ENCODE data around the gene CFP.
"Not testable (repeated sequence)": the region's sequence is repeated elsewhere in the genome, so short reads cannot be mapped to it uniquely, and the experiment has no call there.

Gene CFP

GRCh38 chrX:47610511-47610910, 19.2 kb downstream of the CFP start:
- no peaks in the 10 kb centered on the region for H3K27me3 ChIP-seq (ENCODE audit: control insufficient read depth in 1 of 2, insufficient read depth in 2 of 2, low read length in 2 of 2)
- no peaks in the 10 kb centered on the region for H3K4me1 ChIP-seq (ENCODE audit: control insufficient read depth in 1 of 2, insufficient read depth in 2 of 2, low read length in 2 of 2)
- H3K36me3 ChIP-seq (ENCODE audit: control insufficient read depth in 1 of 2, insufficient read depth in 2 of 2, low read length in 2 of 2), result no peaks in the 10 kb centered on the region
- no peak overlapping the region for H3K9ac ChIP-seq (ENCODE audit: low read depth in 1 of 2, low read length in 2 of 2)
- no peak overlapping the region for H3K27ac ChIP-seq (ENCODE audit: low read depth, low read length)
- H3K4me3 ChIP-seq (ENCODE audit: low read depth in 1 of 2, low read length in 2 of 2), result no peak overlapping the region
- no peaks in the 10 kb centered on the region for H3K9me3 ChIP-seq (ENCODE audit: control insufficient read depth in 1 of 2, low read length in 2 of 2)

DNA sequence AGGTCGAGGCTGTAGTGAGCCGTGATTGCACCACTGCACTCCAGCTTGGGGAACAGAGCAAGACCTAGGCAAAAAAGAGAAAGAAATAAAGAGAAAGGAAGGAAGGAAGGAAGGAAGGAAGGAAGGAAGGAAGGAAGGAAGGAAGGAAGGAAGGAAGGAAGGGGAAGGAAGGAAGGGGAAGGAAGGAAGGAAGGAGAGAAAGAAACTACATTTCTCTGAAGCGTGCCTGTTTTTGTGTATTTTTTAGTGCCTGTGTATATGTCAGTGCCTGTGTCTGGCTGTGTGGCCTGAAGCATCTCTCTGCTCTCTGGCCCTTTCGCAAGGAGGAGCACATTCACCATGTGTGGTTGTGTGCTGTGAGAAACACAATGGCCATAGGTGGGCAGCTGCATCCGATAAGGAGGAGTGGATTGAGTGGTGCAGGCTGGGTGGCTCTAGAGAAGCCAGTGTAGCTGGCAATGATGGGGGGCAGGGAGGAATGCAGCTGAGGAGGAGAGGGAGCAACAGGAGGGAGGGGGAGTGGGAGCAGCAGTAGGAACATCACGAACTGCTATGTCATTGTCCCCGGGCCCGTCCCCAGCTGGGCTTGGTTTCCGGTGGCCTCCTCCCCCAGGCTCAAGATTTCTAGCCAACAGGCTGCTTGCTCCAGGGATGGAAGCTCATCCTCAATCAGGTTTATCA, 21.5 kb downstream of the CFP start:
- Histone ChIP-seq H3K27me3 (ENCODE audit: control insufficient read depth in 1 of 2, insufficient read depth in 2 of 2, low read length in 2 of 2) (no peaks in the 10 kb centered on the region), H3K27ac (ENCODE audit: low read depth, low read length) (no peak overlapping the region), H3K36me3 (ENCODE audit: control insufficient read depth in 1 of 2, insufficient read depth in 2 of 2, low read length in 2 of 2) (no peaks in the 10 kb centered on the region), H3K9ac (ENCODE audit: low read depth in 1 of 2, low read length in 2 of 2) (no peak overlapping the region), H3K9me3 (ENCODE audit: control insufficient read depth in 1 of 2, low read length in 2 of 2) (no peaks in the 10 kb centered on the region), H3K4me1 (ENCODE audit: control insufficient read depth in 1 of 2, insufficient read depth in 2 of 2, low read length in 2 of 2) (no peaks in the 10 kb centered on the region), H3K4me3 (ENCODE audit: low read depth in 1 of 2, low read length in 2 of 2) (no peak overlapping the region)

- H3K27ac ChIP-seq (ENCODE audit: low read depth, low read length), result no peak overlapping the region
- no peaks in the 10 kb centered on the region for H3K4me1 ChIP-seq (ENCODE audit: control insufficient read depth in 1 of 2, insufficient read depth in 2 of 2, low read length in 2 of 2)
- H3K27me3 ChIP-seq (ENCODE audit: control insufficient read depth in 1 of 2, insufficient read depth in 2 of 2, low read length in 2 of 2), result no peaks in the 10 kb centered on the region
- H3K9me3 ChIP-seq (ENCODE audit: control insufficient read depth in 1 of 2, low read length in 2 of 2), result no peaks in the 10 kb centered on the region
- H3K4me3 ChIP-seq (ENCODE audit: low read depth in 1 of 2, low read length in 2 of 2), result no peak overlapping the region
- no peaks in the 10 kb centered on the region for H3K36me3 ChIP-seq (ENCODE audit: control insufficient read depth in 1 of 2, insufficient read depth in 2 of 2, low read length in 2 of 2)
- H3K9ac ChIP-seq (ENCODE audit: low read depth in 1 of 2, low read length in 2 of 2), result no peak overlapping the region
Observed at GRCh38 chrX:47607091-47607490, 22.6 kb downstream of the CFP start.

DNA sequence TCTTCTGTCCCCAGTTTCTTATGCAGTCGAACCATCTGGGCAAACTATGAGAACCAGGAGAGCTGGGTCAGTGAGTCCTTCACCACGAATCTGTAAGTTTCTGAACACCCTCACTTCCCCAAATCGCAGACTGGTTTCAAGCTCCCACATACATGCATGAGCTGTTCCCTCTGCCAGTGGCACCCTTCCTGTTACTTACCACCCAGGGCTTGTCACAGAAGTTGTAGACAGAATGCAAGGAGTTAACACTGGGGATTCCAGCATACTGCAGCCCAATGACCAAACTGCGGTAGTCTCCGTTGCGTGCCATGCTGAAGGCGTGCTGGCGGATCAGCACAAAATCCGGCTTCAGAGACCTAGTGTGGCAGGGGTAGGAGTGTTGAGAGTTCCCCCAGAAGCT, 24.7 kb downstream of the CFP start:
- no peaks in the 10 kb centered on the region for H3K27me3 ChIP-seq (ENCODE audit: control insufficient read depth in 1 of 2, insufficient read depth in 2 of 2, low read length in 2 of 2)
- H3K9me3 ChIP-seq (ENCODE audit: control insufficient read depth in 1 of 2, low read length in 2 of 2), result no peaks in the 10 kb centered on the region
- no peaks in the 10 kb centered on the region for H3K36me3 ChIP-seq (ENCODE audit: control insufficient read depth in 1 of 2, insufficient read depth in 2 of 2, low read length in 2 of 2)
- H3K4me3 ChIP-seq (ENCODE audit: low read depth in 1 of 2, low read length in 2 of 2), result no peak overlapping the region
- no peak overlapping the region for H3K9ac ChIP-seq (ENCODE audit: low read depth in 1 of 2, low read length in 2 of 2)
- H3K27ac ChIP-seq (ENCODE audit: low read depth, low read length), result no peak overlapping the region
- H3K4me1 ChIP-seq (ENCODE audit: control insufficient read depth in 1 of 2, insufficient read depth in 2 of 2, low read length in 2 of 2), result no peaks in the 10 kb centered on the region

DNA sequence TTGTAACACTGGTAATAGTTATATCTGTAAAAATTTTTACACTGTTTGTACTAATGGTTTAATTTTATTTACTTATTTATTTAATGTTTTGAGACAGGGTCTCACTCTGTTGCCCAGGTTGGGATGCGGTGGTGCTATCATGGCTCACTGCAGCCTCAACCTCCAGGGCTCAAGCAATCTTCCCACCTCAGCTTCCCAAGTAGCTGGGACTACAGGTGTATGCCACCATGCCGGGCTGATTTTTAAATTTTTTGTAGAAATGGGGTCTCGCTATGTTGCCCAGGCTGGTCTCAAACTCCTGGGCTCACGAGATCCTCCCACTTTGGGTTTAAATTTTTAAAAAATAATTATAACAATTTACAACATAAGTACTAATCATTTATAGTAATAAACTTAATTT, 26.6 kb downstream of the CFP start:
- not testable (repeated sequence) for H3K9ac ChIP-seq (ENCODE audit: low read depth in 1 of 2, low read length in 2 of 2); H3K9me3 ChIP-seq (ENCODE audit: control insufficient read depth in 1 of 2, low read length in 2 of 2); H3K4me1 ChIP-seq (ENCODE audit: control insufficient read depth in 1 of 2, insufficient read depth in 2 of 2, low read length in 2 of 2); H3K27ac ChIP-seq (ENCODE audit: low read depth, low read length); H3K27me3 ChIP-seq (ENCODE audit: control insufficient read depth in 1 of 2, insufficient read depth in 2 of 2, low read length in 2 of 2); H3K4me3 ChIP-seq (ENCODE audit: low read depth in 1 of 2, low read length in 2 of 2); H3K36me3 ChIP-seq (ENCODE audit: control insufficient read depth in 1 of 2, insufficient read depth in 2 of 2, low read length in 2 of 2)

DNA sequence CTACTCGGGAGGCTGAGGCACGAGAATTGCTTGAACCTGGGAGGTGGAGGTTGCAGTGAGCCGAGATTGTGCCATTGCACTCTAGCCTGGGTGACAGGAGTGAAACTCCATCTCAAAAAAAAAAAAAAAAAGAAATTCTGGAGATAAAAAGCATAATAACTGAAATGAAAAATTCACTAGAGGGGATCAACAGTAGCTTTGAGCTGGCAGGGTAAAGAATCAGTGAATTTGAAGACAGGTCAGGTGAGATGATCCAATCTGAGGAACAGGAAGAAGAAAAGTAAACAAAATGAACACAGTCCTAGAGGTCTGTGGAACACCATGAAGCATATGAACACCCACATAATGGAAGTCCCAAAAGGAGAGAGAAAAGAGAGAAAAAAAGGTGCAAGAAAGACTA, 32.5 kb downstream of the CFP start:
- H3K9ac ChIP-seq (ENCODE audit: low read depth in 1 of 2, low read length in 2 of 2), result no peak overlapping the region
- H3K36me3 ChIP-seq (ENCODE audit: control insufficient read depth in 1 of 2, insufficient read depth in 2 of 2, low read length in 2 of 2), result no peaks in the 10 kb centered on the region
- no peaks in the 10 kb centered on the region for H3K9me3 ChIP-seq (ENCODE audit: control insufficient read depth in 1 of 2, low read length in 2 of 2)
- H3K4me1 ChIP-seq (ENCODE audit: control insufficient read depth in 1 of 2, insufficient read depth in 2 of 2, low read length in 2 of 2), result no peaks in the 10 kb centered on the region
- H3K4me3 ChIP-seq (ENCODE audit: low read depth in 1 of 2, low read length in 2 of 2), result no peak overlapping the region
- no peaks in the 10 kb centered on the region for H3K27me3 ChIP-seq (ENCODE audit: control insufficient read depth in 1 of 2, insufficient read depth in 2 of 2, low read length in 2 of 2)
- H3K27ac ChIP-seq (ENCODE audit: low read depth, low read length), result no peak overlapping the region

DNA sequence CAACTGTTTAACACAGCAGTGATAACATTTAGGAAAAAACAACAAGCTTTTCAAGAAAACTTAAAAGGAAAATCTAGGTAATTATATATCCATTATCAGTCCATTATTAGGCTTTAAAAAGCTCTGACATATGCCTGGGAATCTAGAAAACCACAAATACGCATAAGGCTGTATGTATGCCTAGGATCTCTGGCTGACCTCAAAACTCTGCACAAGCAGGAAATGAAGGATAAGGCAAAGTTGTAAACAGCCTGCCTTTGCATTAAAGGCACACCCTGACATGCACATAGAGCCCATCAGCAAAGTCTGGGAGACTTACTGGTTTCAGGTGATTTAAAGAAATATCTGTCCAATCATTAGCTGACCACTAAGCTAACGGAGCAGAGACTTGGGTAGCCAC, 33.5 kb downstream of the CFP start:
- Histone ChIP-seq H3K27me3 (ENCODE audit: control insufficient read depth in 1 of 2, insufficient read depth in 2 of 2, low read length in 2 of 2) (no peaks in the 10 kb centered on the region), H3K9me3 (ENCODE audit: control insufficient read depth in 1 of 2, low read length in 2 of 2) (no peaks in the 10 kb centered on the region), H3K9ac (ENCODE audit: low read depth in 1 of 2, low read length in 2 of 2) (no peak overlapping the region), H3K27ac (ENCODE audit: low read depth, low read length) (no peak overlapping the region), H3K36me3 (ENCODE audit: control insufficient read depth in 1 of 2, insufficient read depth in 2 of 2, low read length in 2 of 2) (no peaks in the 10 kb centered on the region), H3K4me3 (ENCODE audit: low read depth in 1 of 2, low read length in 2 of 2) (no peak overlapping the region), H3K4me1 (ENCODE audit: control insufficient read depth in 1 of 2, insufficient read depth in 2 of 2, low read length in 2 of 2) (no peaks in the 10 kb centered on the region)

DNA sequence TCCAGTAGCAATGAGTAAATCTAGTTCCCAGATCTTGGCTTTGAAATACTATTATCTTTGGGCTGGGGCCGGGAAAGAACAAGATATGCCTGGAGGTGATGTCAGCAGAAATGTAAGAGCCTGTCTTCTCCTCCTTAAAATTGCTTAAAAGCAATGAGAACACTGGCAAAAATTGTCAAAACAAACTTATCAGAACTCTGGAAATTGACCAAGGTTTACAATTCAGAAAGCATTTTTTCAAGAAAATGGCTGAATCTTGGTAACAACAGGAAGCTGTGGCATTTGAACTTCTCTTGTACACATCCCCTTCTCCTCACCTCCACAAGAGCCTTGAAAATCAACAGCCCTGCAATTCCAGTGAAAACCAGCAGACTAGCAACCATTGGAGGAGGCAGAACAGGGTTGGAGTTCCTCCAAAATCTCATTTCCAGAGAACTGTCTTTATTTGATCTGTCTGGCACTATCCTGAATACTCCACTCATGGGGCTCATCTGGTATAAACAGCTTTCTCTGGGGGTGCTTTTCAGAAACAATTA, 33.9 kb downstream of the CFP start:
- Histone ChIP-seq H3K27ac (ENCODE audit: low read depth, low read length) (no peak overlapping the region), H3K4me1 (ENCODE audit: control insufficient read depth in 1 of 2, insufficient read depth in 2 of 2, low read length in 2 of 2) (no peaks in the 10 kb centered on the region)

DNA sequence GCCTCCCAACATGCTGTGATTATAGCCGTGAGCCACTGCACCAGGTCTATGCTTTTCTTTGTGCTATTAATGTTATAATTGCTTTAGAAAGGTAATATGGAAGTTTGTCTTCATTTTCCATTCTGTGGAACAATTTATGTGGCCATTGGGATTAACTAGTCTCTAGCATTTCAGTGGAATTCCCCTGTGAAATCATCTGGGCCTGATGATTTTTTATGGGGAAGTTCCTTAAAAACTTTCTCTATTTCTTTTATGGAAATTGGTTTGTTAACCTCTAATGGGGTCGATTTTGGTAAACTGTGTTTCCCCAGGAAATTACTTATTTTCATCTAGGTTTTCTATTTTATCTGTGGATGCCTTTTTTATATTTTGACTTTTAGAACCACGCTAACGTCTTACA, 36.2 kb downstream of the CFP start:
- Histone ChIP-seq H3K36me3 (ENCODE audit: control insufficient read depth in 1 of 2, insufficient read depth in 2 of 2, low read length in 2 of 2) (no peaks in the 10 kb centered on the region), H3K4me1 (ENCODE audit: control insufficient read depth in 1 of 2, insufficient read depth in 2 of 2, low read length in 2 of 2) (no peaks in the 10 kb centered on the region), H3K9me3 (ENCODE audit: control insufficient read depth in 1 of 2, low read length in 2 of 2) (no peaks in the 10 kb centered on the region), H3K9ac (ENCODE audit: low read depth in 1 of 2, low read length in 2 of 2) (no peak overlapping the region), H3K27ac (ENCODE audit: low read depth, low read length) (no peak overlapping the region), H3K4me3 (ENCODE audit: low read depth in 1 of 2, low read length in 2 of 2) (no peak overlapping the region), H3K27me3 (ENCODE audit: control insufficient read depth in 1 of 2, insufficient read depth in 2 of 2, low read length in 2 of 2) (no peaks in the 10 kb centered on the region)

More for the DNA sequence above, 33.9 kb downstream of the CFP start:
- Histone ChIP-seq H3K9me3 (ENCODE audit: control insufficient read depth in 1 of 2, low read length in 2 of 2) (no peaks in the 10 kb centered on the region), H3K27me3 (ENCODE audit: control insufficient read depth in 1 of 2, insufficient read depth in 2 of 2, low read length in 2 of 2) (no peaks in the 10 kb centered on the region), H3K36me3 (ENCODE audit: control insufficient read depth in 1 of 2, insufficient read depth in 2 of 2, low read length in 2 of 2) (no peaks in the 10 kb centered on the region), H3K4me3 (ENCODE audit: low read depth in 1 of 2, low read length in 2 of 2) (no peak overlapping the region), H3K9ac (ENCODE audit: low read depth in 1 of 2, low read length in 2 of 2) (no peak overlapping the region)

DNA sequence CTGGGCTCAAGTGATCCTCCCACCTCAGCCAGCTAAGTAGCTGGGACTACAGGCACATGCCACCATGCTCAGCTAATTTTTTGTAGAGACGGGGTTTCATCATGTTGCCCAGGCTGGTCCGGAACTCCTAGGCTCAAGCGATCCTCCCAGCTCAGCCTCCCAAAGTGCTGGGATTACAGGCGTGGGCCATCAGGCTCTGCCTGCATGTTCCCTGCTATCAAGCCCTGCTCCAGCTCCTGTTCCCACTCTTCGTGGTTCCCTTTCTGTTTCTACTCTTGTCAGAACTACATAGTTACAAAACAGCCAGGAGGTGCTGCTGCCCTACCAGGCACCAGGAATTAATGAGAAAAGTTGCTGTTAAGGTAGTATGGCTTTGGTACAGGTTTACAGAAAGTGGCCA, 38.7 kb downstream of the CFP start:
- H3K4me3 ChIP-seq (ENCODE audit: low read depth in 1 of 2, low read length in 2 of 2), result no peak overlapping the region
- no peaks in the 10 kb centered on the region for H3K4me1 ChIP-seq (ENCODE audit: control insufficient read depth in 1 of 2, insufficient read depth in 2 of 2, low read length in 2 of 2)
- no peak overlapping the region for H3K27ac ChIP-seq (ENCODE audit: low read depth, low read length)
- H3K36me3 ChIP-seq (ENCODE audit: control insufficient read depth in 1 of 2, insufficient read depth in 2 of 2, low read length in 2 of 2), result no peaks in the 10 kb centered on the region
- no peaks in the 10 kb centered on the region for H3K9me3 ChIP-seq (ENCODE audit: control insufficient read depth in 1 of 2, low read length in 2 of 2)
- H3K27me3 ChIP-seq (ENCODE audit: control insufficient read depth in 1 of 2, insufficient read depth in 2 of 2, low read length in 2 of 2), result no peaks in the 10 kb centered on the region
- H3K9ac ChIP-seq (ENCODE audit: low read depth in 1 of 2, low read length in 2 of 2), result no peak overlapping the region

Data from duodenal mucosa (tissue), 2 donors.